ENCODE measurements around the gene PRKAR1B.
"Not testable (repeated sequence)": the region's sequence is repeated elsewhere in the genome, so short reads cannot be mapped to it uniquely, and the experiment has no call there.

The PRKAR1B gene

GRCh38 chr7:756928-757560, 30.0 kb upstream of the PRKAR1B start:
- DNase-seq: no peak

- DNase-seq: no peak
These were observed 29.3 kb upstream of the PRKAR1B start for GRCh38 chr7:756231-756927.

- DNase-seq: no peak
These were observed 28.3 kb upstream of the PRKAR1B start for GRCh38 chr7:755413-755805.

- no peak for DNase-seq
These were observed 27.7 kb upstream of the PRKAR1B start for GRCh38 chr7:754531-755412.

- DNase-seq: no peak
These were observed 26.1 kb upstream of the PRKAR1B start for GRCh38 chr7:753190-753589.

- not testable (repeated sequence) for DNase-seq
These were observed 25.2 kb upstream of the PRKAR1B start for GRCh38 chr7:752256-752655.

GRCh38 chr7:751826-752225, 24.7 kb upstream of the PRKAR1B start:
- no peak for DNase-seq

- no peak for DNase-seq
These were observed 23.2 kb upstream of the PRKAR1B start for GRCh38 chr7:750111-750905.

GRCh38 chr7:749140-749551, 22.1 kb upstream of the PRKAR1B start:
- DNase-seq: no peak

GRCh38 chr7:748446-748845, 21.4 kb upstream of the PRKAR1B start:
- DNase-seq: no peak

- DNase-seq: no peak
These were observed 20.1 kb upstream of the PRKAR1B start for GRCh38 chr7:747186-747585.

- DNase-seq: no peak
These were observed 19.3 kb upstream of the PRKAR1B start for GRCh38 chr7:746155-747061.

GRCh38 chr7:745431-746154, 18.5 kb upstream of the PRKAR1B start:
- no peak for DNase-seq

GRCh38 chr7:744854-745430, 17.9 kb upstream of the PRKAR1B start:
- no peak for DNase-seq

GRCh38 chr7:744128-744520, 17.0 kb upstream of the PRKAR1B start:
- DNase-seq: not testable (repeated sequence)

- not testable (repeated sequence) for DNase-seq
These were observed 16.5 kb upstream of the PRKAR1B start for GRCh38 chr7:743341-744127.

GRCh38 chr7:742791-743190, 15.7 kb upstream of the PRKAR1B start:
- no peak for DNase-seq

- DNase-seq: no peak
These were observed 14.8 kb upstream of the PRKAR1B start for GRCh38 chr7:741850-742249.

GRCh38 chr7:741191-741671, 14.2 kb upstream of the PRKAR1B start:
- no peak for DNase-seq

All from activated CD4-positive, CD25-positive, alpha-beta regulatory T cell (primary cell).